Activated naive CD8-positive, alpha-beta T cell treated with anti-CD3 and anti-CD28 coated beads for 36 hours (primary cell): ENCODE results near the gene WDFY4. TPM values are rescaled to one million over a fixed set of nuclear protein-coding genes. Genes with fewer than 3 reads are reported as not detected.

Source experiments
- DNase-seq: peaks from one replicate; pipeline ENCODE4 v3.0.0; 2021
- H3K27ac Mint-ChIP-seq: one replicate; pipeline ENCODE4 v1.8.0; 2022; ENCODE audit warnings: mild to moderate bottlenecking, moderate library complexity, mixed read lengths
- H3K27me3 Mint-ChIP-seq: one replicate; pipeline ENCODE4 v1.8.0; 2022; ENCODE audit warnings: mild to moderate bottlenecking, mixed read lengths
- H3K36me3 Mint-ChIP-seq: one replicate; pipeline ENCODE4 v1.8.0; 2021; ENCODE audit warnings: mild to moderate bottlenecking, mixed read lengths
- H3K4me1 Mint-ChIP-seq: one replicate; pipeline ENCODE4 v1.8.0; 2021; ENCODE audit warnings: mixed read lengths
- H3K4me3 Mint-ChIP-seq: one replicate; pipeline ENCODE4 v1.8.0; 2022; ENCODE audit warnings: mild to moderate bottlenecking, moderate library complexity, mixed read lengths
- H3K9me3 Mint-ChIP-seq: one replicate; pipeline ENCODE4 v1.8.0; 2022; ENCODE audit warnings: mixed read lengths
- total RNA-seq, 2 experiments: library from RNA; stranded (reverse); gene quantifications; one replicate each; pipeline ENCODE4 v1.2.3, GENCODE V29; 2021

WDFY4 gene
- total RNA-seq, 2 experiments from 2014 or later: 0.93 to 1.2 TPM

DNA sequence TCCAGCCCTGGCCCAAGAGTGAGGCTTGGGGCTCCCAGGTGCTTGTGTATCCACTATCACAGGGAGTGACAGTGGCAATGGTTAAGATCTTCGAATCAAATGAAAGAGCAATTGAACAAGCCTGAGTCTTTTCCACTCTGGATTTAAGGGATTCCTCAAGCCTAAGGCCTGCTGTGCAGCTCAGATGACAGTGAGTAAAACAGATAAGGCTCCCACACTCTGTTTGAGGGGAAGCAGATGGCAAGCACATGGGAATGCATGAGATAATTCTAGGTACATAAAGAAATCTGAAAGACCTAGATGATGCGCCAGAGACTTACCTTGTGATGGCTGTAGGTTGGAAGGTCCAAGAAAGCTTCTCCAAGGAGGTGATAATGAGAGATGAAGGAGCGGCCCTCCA is 159.9 kb downstream of the WDFY4 start:
- DNase-seq: no peak
- Mint-ChIP-seq H3K4me3 (no peak overlapping the region), H3K27ac (no peak overlapping the region), H3K27me3 (no peaks in the 10 kb centered on the region), H3K9me3 (no peaks in the 10 kb centered on the region), H3K4me1 (no peaks in the 10 kb centered on the region), H3K36me3 (no peaks in the 10 kb centered on the region)

DNA sequence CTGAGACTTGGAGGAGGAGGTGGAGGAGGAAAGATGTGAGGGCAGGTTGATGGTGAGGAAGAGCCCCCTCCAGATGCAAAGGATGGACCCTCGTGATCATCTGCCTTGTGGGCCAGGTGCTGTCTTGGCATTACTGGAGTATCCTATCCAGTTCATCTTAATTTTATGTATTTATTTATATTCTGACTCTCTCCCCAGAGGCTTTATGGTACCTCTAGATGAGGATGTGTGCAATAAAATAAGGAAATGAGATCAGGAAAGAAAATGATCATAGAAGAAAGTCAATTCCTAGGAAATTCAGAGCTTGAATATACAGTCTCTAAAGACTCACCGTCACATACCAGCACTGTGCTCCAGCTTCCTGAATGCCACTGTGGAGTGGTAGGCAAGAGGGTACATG is 160.8 kb downstream of the WDFY4 start:
- Mint-ChIP-seq H3K4me3 (no peak overlapping the region), H3K9me3 (no peaks in the 10 kb centered on the region), H3K27me3 (no peaks in the 10 kb centered on the region), H3K4me1 (no peaks in the 10 kb centered on the region), H3K27ac (no peak overlapping the region), H3K36me3 (no peaks in the 10 kb centered on the region)
- DNase-seq: no peak

DNA sequence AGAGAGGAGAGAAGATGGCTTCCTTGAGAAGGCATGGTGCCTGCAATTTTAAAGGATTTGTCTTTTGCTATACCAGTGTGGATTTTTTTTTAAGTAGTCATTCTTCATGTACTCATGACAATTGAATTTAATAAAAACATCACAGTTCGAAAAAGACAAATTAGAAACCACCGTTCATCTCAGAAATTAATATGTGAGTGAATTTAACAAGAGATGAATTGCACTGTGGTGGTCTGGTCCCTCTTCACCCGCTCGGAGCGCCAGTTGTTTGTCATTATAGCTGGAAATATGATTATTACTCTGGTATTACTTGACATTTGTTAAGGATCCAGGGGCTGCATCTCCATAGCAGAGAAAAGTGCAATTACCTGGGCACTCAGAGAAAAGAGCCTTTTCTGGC is 163.0 kb downstream of the WDFY4 start:
- no peaks in the 10 kb centered on the region for H3K4me1 Mint-ChIP-seq
- no peak overlapping the region for H3K4me3 Mint-ChIP-seq
- no peaks in the 10 kb centered on the region for H3K27me3 Mint-ChIP-seq
- DNase-seq: no peak
- H3K9me3 Mint-ChIP-seq: no peaks in the 10 kb centered on the region
- H3K36me3 Mint-ChIP-seq: no peaks in the 10 kb centered on the region
- no peak overlapping the region for H3K27ac Mint-ChIP-seq

DNA sequence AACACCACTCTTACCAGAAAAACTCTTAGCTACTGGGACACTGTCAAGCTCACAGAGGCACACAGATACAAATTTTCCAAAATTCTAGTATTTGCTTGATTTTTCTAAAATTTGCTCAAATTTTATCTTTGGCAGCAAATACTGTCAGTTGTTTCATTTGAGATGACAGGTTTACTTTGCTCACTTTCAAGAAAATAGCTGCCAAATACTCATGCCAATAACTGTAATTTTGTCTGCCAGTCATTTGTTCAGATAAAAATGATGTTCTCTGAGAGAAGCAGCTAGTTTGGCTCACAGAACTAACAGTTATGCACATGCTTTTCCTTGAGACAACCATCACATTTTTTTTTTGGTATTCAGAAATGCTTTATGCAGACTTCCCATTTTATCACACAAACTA is 172.2 kb downstream of the WDFY4 start:
- DNase-seq: no peak
- Mint-ChIP-seq H3K27ac (no peak overlapping the region), H3K4me1 (no peaks in the 10 kb centered on the region), H3K36me3 (peaks cover 2% of the 10 kb centered on the region), H3K27me3 (no peaks in the 10 kb centered on the region), H3K4me3 (no peak overlapping the region), H3K9me3 (peaks cover 2% of the 10 kb centered on the region)

DNA sequence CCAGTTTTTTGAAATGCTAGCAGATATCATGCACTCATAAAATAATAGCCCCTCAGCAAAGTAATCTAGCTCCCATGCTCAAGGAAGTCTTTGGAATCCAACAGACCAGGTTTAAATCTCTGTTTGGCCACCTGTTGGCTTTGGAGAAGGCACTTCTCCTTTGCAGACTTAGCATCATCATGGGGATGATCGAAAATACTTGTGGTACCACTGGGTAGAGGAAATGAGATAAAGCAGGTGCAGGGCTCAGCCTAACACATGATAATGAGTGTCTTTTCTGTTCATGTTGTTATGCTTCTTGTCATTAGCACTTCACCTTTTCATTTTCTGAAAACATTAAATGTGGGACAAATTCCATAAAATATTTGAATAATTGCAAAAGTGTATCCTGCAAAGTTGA is 187.6 kb downstream of the WDFY4 start:
- no peak for DNase-seq
- Mint-ChIP-seq H3K9me3 (no peaks in the 10 kb centered on the region), H3K36me3 (no peaks in the 10 kb centered on the region), H3K27me3 (no peaks in the 10 kb centered on the region), H3K27ac (no peak overlapping the region), H3K4me3 (no peak overlapping the region), H3K4me1 (no peaks in the 10 kb centered on the region)

DNA sequence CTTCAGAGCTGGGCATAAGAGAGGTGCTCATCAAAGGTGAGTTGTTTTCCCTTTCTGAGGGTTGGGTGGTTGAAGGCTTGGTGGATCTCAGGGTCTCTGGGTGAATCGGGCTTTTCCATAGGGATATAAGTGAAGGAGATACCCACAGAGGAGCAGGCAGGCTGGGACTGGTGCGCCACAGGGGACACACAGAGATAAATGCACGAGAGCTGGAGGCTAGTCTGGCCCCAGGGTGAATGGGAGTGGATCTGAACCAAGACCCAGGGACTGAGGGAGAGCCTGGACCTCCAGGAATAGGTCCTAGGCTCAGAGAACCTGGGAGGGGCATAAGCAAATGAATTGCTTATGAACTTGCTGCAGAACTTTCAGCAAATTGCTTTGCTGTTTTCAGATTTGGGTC is 193.4 kb downstream of the WDFY4 start:
- Mint-ChIP-seq H3K27ac (no peak overlapping the region), H3K36me3 (no peaks in the 10 kb centered on the region), H3K27me3 (no peaks in the 10 kb centered on the region), H3K4me1 (no peaks in the 10 kb centered on the region), H3K9me3 (no peaks in the 10 kb centered on the region), H3K4me3 (no peak overlapping the region)
- DNase-seq: no peak

DNA sequence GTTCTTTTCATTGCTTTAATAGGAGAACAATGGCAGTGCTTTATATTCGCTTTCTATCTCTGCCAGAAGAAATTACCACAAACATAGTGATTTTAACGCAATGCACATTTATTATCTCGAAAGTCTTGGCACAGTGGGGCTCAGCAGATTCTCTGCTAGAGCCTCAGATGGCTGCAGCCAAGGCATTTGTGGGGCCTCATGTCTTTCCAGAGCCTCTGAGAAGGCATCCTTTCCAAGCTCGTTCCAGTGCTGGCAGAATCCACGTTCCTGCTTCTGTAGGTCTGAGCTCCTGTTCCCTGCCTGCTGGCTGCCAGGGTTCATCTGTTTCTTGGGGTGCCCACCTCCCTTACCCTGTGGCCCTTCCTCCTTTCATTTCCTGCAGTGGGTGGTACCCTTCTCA is 194.8 kb downstream of the WDFY4 start:
- Mint-ChIP-seq H3K27me3 (no peaks in the 10 kb centered on the region), H3K36me3 (no peaks in the 10 kb centered on the region), H3K4me1 (no peaks in the 10 kb centered on the region), H3K27ac (no peak overlapping the region), H3K4me3 (no peak overlapping the region), H3K9me3 (no peaks in the 10 kb centered on the region)
- no peak for DNase-seq

DNA sequence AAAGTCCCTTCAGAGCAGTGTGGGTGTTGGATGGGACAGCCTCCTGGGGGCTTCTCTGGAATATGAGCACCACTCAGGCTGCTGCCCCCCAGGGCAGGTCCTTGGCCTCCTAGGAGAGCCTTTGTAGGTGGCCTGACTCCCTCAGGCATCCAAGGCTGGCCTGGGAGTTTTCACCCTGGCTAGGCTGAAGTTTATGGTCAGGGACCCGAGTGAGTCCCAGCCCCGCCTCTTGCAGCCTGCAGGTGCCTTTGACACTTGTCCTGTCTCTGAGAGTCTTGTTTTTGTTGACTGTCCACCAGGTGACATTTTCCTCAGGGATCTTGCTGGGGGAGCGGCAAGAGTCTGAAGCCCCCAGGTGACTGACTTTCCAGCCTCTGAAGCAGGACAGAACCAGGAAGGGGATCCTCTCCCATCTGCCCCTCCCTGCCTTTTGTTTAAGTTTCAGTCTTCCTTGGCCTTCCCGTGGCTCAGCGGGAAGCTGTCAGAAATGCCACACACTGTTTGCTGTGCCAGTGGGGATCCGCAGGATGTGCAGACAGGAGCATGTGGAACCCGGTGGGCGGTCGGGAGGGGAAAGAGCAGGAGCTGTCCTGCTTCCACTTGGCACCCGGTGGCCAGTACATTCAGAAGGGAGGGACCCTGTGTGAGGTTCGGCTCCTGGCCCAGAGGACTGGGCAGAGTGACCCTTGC is 195.5 kb downstream of the WDFY4 start:
- H3K27me3 Mint-ChIP-seq: no peaks in the 10 kb centered on the region
- DNase-seq: no peak
- H3K9me3 Mint-ChIP-seq: no peaks in the 10 kb centered on the region
- no peaks in the 10 kb centered on the region for H3K36me3 Mint-ChIP-seq
- no peak overlapping the region for H3K27ac Mint-ChIP-seq
- H3K4me1 Mint-ChIP-seq: no peaks in the 10 kb centered on the region
- H3K4me3 Mint-ChIP-seq: no peak overlapping the region

DNA sequence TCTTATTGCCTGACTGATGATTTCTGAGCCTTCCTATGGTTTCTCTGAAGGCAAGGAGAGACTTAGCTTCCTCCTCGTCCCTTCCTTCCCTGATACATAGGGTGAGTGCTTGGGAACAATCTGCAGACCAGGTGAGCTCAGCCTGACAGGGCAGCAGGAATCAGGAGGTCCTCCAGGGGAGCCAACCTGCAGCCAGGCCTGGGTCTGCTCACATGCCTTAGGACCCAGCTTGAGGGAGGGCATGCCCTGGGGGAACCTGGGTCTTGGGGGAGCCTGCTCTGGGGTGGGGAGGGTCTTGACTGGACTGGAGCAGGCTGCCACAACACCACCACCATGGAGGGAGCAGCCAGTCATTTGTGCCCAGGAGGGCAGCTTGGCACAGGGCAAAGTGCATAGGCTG is 197.3 kb downstream of the WDFY4 start:
- no peaks in the 10 kb centered on the region for H3K27me3 Mint-ChIP-seq
- no peaks in the 10 kb centered on the region for H3K9me3 Mint-ChIP-seq
- no peak overlapping the region for H3K27ac Mint-ChIP-seq
- no peaks in the 10 kb centered on the region for H3K36me3 Mint-ChIP-seq
- H3K4me3 Mint-ChIP-seq: no peak overlapping the region
- no peak for DNase-seq
- H3K4me1 Mint-ChIP-seq: no peaks in the 10 kb centered on the region

DNA sequence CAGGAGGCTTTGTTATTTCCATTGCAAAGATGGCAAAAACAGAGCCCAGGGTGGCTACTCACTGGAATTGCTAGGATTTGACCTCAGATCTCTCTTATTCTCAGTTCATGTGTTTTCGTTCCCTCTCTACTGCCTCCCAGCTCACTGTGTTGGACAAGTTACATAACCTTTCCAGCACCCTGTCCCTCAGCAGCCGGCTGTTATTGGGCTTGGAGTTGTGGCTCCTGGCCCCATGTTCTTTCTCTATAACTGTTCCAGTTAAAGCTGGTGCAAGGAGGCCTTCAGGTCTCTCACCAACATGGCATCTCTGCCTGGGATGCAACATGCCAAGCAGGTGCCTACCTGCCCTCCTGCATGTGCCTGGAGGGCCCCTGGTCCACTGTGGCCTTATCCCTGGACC is 198.2 kb downstream of the WDFY4 start:
- no peak overlapping the region for H3K4me3 Mint-ChIP-seq
- H3K4me1 Mint-ChIP-seq: no peaks in the 10 kb centered on the region
- no peak overlapping the region for H3K27ac Mint-ChIP-seq
- H3K27me3 Mint-ChIP-seq: no peaks in the 10 kb centered on the region
- no peak for DNase-seq
- H3K9me3 Mint-ChIP-seq: no peaks in the 10 kb centered on the region
- H3K36me3 Mint-ChIP-seq: no peaks in the 10 kb centered on the region

DNA sequence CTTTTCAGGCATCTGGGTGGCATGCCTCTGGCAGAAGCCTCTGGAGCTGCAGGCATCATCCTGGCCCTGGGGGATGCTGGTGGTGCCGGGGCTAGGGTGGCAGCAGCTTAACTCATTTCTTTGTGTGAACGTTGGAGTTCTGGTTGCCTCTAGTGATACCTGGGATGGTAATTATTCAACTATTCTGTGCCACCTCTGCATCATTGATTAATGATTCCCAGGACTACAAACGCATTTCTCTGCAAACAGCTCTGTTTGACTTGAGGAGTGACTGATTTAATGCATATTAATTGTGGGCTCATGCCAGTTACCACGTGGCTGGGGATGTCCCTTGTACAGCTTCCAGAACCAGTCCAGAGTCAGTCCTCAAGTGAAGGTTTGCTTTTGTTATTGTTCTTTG is 199.0 kb downstream of the WDFY4 start:
- no peaks in the 10 kb centered on the region for H3K36me3 Mint-ChIP-seq
- no peaks in the 10 kb centered on the region for H3K27me3 Mint-ChIP-seq
- no peak overlapping the region for H3K4me3 Mint-ChIP-seq
- DNase-seq: no peak
- no peaks in the 10 kb centered on the region for H3K9me3 Mint-ChIP-seq
- no peaks in the 10 kb centered on the region for H3K4me1 Mint-ChIP-seq
- H3K27ac Mint-ChIP-seq: no peak overlapping the region

DNA sequence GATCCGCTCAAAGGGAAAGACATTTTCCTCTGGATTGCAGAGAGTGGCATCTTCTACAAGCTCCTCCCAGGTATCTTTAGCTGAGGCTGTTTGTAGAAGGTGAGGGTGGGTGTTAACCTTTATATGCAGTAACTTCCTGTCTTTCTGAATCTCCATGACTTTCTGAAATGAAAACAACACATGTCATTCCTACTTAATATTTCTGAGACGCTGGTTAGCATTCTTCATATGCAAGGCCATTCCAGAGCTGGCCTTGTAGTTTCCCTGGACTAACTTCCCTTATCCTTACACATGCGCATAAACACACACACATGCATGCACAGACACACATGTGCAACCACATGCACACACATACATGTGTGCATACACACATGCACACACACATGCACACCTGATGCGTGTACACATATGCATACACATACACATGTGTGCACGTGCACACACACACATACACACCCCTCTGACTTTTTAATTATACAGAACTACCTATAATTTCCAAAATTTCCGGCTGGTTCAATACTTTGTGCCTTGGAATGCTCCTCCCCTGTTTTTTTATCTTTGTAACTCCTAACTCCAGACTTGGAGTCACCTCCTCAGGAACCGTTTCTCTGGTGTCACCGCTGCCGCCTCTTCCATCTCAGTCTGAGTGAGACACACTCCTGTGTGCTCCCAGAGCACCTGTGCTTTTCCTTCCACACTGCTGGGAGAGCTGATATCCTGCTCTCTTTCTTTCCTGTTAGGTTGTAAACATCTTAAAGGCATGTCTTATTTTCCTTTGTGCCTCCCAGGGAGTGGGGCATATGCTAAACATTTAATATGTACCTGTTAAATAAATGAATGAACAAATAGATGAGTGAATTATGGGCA is 199.7 kb downstream of the WDFY4 start:
- H3K27me3 Mint-ChIP-seq: no peaks in the 10 kb centered on the region
- no peaks in the 10 kb centered on the region for H3K36me3 Mint-ChIP-seq
- H3K4me1 Mint-ChIP-seq: no peaks in the 10 kb centered on the region
- H3K4me3 Mint-ChIP-seq: no peak overlapping the region
- DNase-seq: no peak
- H3K27ac Mint-ChIP-seq: no peak overlapping the region
- no peaks in the 10 kb centered on the region for H3K9me3 Mint-ChIP-seq

DNA sequence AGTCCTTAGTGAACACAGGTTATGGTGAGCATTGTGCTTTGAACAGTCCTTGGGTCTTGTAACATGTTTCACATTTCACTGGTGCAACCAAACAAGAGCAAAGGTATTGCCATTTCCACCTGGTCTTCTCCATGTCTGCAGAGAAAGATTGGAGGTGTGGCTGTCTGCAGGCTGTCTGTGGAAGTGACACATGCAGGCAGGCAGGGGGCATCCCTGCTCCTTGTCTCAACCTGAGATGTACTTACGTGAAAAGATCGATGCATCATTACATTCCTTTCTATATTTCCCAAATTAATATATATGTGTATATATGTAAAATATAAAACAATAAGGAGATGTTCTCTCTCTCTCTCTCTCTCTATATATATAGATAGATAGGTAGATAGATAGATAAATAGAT is 200.7 kb downstream of the WDFY4 start:
- Mint-ChIP-seq H3K9me3 (no peaks in the 10 kb centered on the region), H3K27ac (no peak overlapping the region), H3K4me1 (no peaks in the 10 kb centered on the region), H3K36me3 (no peaks in the 10 kb centered on the region), H3K4me3 (no peak overlapping the region), H3K27me3 (no peaks in the 10 kb centered on the region)
- no peak for DNase-seq

DNA sequence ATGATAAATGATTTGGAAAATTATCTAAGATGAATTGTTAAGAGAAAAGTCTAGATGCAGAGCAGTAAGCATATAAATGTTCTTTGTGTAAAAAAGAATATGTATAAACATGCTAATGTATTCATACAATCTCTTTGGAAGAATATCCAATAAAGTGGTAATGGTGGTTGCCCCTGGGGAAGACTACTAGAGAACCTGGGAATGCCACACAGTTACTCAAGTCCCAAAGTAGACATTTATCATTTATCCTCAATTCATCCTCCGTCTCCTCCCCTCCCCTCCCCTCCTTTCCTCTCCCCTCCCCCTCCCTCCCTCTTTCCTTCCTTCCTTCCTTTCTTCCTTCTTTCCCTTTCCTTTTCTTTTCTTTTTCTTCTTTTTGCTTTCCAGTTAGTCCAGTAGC is 203.3 kb downstream of the WDFY4 start:
- no peaks in the 10 kb centered on the region for H3K4me1 Mint-ChIP-seq
- H3K4me3 Mint-ChIP-seq: no peak overlapping the region
- H3K9me3 Mint-ChIP-seq: no peaks in the 10 kb centered on the region
- no peaks in the 10 kb centered on the region for H3K27me3 Mint-ChIP-seq
- H3K27ac Mint-ChIP-seq: no peak overlapping the region
- DNase-seq: no peak
- H3K36me3 Mint-ChIP-seq: no peaks in the 10 kb centered on the region

DNA sequence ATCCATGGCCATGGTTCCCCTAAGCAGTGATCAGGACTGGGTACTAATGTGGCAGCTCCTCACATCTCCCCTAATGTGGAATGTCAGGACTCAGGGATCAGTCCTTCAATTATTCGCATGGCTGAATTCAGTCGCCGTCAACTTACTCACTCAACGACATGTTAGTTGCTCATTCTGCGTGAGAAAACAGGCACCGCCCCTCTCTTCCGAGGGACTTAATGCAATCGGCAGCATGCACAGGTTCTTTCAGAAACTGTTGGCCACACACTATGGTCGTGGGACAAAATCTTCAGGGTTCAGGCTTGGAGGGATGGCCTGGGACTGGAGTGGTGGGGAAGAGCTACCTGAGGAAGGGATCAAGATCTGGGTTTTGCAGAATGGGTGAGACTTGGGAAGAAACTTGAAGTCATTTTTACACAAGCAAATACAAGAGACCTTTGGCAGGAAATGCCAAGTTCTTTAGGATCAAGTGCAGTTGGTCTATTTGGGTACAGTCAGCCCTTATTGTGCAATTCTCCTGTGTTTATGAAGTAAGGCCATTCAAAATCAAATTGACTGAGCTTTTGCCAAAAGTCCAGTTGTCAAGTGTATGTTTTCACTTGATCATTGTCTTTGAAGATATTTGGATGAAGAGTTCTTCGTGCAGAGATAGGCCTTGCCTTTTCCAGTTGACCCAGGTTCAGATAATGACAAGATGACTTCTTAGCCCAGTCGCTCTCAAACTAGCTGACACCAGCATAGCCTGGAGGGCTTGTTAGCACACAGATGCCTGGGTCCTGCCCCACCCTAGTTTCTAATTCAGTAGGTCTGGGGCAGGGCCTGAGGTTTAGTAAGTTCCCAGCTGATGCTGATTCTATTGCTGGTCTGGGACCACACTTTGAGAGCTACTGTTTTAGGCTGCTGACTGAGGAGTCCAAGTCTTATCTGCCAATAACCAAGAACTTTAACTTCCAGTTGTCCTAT is 206.5 kb downstream of the WDFY4 start:
- H3K27ac Mint-ChIP-seq: no peak overlapping the region
- H3K4me3 Mint-ChIP-seq: no peak overlapping the region
- DNase-seq: no peak
- no peaks in the 10 kb centered on the region for H3K36me3 Mint-ChIP-seq
- H3K27me3 Mint-ChIP-seq: no peaks in the 10 kb centered on the region
- no peaks in the 10 kb centered on the region for H3K4me1 Mint-ChIP-seq
- H3K9me3 Mint-ChIP-seq: no peaks in the 10 kb centered on the region
